ENCODE data around the gene ZBED4.

Gene ZBED4

DNA sequence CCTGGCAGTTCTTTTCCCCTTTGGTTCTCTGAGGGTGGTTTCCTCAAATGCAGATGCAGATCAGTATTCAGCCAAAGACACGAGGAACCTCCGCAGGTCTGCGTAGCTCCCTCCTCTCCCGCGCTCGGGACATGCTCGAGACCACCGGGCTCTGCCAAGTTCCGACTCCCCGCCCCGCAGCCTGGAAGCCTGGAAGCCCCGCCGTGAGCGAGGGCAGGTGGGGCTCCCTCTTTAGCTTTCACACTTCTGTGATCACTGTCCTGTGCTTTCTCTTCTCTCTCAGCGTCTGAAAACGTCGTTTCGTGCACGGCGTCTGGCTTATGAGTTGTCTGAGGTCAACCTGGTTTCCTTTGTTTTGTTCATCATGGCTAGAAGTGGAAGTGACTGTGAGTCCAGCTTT, 26.6 kb downstream of the ZBED4 start:
- DNase-seq (ENCODE audit: low spot score): no peak

DNA sequence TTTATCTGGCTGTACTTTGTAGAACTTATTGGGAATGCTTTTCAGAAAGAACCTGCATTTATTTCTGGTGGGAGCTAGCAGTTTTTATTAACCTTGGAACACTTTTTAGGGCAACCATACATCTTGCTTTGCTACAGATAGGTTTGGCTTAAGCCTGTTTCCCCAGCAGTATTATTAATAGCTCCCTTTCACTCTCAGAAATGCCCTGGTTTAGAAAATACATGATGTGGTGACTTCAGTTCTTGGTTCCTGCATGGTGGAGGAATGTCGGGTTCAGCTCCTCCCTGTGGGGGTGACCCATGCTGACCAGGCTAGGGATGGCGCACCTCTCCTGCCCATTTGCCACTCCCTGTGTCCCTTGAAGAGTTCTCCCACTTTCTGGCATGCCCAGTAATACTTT, 28.2 kb downstream of the ZBED4 start:
- DNase-seq (ENCODE audit: low spot score): no peak

DNA sequence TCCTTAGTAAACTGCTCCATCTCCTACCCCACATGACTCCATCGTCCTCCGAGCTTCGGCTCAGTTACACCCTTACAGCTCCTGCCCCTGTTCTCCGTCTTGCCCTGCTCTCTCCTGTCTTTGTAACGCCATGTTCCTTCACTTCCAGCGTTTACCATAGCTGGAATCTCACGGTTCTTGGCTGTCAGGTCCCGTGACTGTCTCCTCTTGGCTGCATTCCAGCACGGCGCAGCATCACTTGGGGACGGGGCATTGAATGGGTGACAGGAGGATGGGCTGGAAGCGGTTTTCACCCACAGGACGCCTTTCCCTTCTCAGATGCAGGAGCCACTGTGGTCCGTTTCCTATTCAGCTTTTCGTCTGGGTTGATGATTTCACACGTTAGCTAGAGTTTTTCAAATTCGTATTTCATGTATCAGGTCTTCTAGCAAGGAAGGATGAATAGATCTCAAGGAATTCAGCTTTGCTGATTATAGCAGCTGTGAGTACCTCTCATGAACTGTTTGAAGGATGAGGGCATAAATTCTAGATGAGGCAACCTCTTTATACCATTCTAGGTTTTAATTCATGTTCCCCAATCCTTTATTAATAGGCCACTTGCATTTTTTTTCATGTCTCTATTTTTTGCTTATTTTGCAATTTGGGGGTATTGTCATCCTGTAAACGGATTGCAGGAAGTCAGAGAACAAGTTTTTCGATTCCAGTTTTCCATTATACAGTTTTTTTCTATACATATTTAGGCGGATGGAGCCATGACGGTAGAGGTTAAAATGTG, 29.1 kb downstream of the ZBED4 start:
- no peak for DNase-seq (ENCODE audit: low spot score)

DNA sequence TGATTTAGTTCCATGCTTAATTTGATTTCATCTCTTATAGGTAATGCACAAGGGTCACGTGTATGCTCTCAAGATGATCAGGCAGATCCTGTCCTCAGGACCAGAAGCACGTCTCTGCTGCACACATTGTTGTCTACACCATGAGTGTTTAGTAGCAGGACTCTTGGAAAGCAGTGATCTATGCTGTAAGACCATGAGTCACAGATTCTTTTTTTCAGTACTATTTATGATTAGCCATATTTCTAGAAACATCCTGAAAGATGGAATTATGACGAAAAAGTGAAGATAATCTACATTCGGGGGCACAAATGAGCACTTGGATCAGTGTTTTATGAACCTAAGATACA, 29.6 kb downstream of the ZBED4 start:
- DNase-seq (ENCODE audit: low spot score): no peak

DNA sequence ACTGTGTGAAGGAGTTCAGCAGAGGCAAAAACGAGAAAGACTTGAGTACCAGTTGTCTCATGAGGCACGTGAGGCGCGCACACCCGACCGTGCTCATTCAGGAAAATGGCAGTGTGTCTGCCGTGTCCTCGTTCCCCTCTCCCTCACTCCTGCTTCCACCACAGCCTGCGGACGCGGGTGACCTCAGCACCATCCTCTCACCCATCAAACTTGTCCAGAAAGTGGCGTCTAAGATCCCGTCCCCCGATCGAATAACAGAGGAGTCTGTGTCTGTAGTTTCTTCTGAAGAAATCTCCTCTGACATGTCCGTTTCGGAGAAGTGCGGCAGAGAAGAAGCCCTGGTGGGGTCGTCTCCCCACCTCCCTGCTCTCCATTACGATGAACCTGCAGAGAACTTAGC, 30.4 kb downstream of the ZBED4 start:
- no peak for DNase-seq (ENCODE audit: low spot score)

DNA sequence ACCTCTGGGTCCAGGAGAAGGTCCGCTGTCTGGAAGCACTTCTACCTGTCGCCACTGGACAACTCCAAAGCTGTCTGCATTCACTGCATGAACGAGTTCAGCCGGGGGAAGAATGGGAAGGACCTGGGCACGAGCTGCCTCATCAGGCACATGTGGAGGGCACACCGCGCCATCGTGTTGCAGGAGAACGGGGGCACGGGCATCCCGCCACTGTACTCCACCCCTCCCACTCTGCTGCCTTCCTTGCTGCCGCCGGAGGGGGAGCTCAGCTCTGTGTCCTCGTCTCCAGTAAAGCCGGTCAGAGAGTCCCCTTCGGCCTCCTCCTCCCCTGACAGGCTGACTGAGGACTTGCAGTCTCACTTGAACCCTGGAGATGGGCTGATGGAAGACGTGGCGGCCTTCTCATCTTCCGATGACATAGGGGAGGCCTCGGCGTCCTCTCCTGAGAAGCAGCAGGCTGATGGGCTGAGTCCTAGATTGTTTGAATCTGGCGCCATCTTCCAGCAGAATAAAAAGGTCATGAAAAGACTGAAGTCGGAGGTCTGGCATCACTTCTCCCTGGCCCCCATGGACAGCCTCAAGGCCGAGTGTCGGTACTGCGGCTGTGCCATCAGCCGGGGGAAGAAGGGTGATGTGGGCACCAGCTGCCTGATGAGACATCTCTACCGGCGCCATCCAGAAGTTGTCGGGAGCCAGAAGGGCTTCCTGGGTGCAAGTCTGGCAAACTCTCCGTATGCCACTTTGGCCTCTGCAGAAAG, 31.0 kb downstream of the ZBED4 start:
- DNase-seq (ENCODE audit: low spot score): no peak

DNA sequence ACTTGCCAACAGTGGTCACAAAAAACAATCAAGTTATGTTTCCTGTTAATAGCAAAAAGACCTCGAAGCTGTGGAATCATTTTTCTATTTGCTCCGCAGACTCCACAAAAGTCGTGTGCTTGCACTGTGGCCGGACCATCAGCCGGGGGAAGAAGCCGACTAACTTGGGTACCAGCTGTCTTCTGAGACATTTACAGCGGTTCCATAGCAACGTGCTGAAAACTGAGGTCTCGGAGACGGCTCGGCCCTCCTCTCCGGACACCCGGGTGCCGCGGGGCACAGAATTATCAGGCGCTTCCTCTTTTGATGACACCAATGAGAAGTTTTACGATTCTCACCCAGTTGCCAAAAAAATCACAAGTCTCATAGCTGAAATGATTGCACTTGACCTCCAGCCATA, 31.6 kb downstream of the ZBED4 start:
- no peak for DNase-seq (ENCODE audit: low spot score)

DNA sequence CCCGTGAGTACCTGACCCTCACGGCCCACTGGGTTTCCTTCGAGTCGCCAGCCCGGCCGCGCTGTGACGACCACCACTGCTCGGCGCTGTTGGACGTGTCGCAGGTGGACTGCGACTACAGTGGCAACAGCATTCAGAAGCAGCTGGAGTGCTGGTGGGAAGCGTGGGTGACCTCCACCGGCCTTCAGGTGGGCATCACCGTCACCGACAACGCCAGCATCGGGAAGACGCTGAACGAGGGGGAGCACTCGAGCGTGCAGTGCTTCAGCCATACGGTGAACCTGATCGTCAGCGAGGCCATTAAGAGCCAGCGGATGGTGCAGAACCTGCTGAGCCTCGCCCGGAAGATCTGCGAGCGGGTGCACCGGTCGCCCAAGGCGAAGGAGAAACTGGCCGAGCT, 32.2 kb downstream of the ZBED4 start:
- DNase-seq (ENCODE audit: low spot score): no peak

DNA sequence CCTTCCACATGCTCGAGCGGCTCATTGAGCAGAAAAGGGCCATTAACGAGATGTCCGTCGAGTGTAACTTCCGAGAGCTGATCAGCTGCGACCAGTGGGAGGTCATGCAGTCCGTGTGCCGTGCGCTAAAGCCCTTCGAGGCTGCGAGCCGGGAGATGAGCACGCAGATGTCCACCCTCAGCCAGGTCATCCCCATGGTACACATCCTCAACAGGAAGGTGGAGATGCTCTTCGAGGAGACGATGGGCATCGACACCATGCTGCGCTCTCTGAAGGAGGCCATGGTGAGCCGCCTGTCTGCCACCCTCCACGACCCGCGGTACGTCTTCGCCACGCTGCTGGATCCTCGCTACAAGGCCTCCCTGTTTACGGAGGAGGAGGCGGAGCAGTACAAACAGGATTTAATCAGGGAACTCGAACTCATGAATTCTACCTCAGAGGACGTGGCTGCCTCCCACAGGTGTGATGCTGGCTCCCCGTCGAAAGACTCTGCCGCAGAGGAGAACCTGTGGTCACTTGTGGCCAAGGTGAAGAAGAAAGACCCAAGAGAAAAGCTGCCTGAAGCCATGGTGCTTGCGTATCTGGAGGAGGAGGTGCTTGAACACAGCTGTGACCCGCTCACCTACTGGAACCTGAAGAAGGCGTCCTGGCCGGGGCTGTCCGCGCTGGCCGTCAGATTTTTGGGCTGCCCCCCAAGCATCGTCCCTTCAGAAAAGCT, 32.9 kb downstream of the ZBED4 start:
- DNase-seq (ENCODE audit: low spot score): no peak

DNA sequence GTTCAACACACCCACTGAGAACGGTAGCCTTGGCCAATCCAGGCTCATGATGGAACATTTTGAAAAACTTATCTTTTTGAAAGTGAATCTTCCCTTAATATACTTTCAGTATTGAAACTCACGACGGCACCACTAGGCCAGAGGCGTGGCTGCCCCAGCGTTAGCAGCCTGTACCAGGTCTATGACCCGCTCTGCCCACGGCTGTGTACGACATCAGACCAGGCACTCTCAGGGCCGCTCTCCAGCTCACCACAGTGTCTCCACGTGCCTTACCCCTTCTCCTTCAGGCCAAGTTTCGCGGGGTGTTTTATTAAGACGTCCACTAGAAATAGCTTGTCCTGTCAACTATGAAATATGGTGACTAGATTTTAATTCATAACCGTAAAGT, 33.4 kb downstream of the ZBED4 start:
- DNase-seq (ENCODE audit: low spot score): no peak

DNA sequence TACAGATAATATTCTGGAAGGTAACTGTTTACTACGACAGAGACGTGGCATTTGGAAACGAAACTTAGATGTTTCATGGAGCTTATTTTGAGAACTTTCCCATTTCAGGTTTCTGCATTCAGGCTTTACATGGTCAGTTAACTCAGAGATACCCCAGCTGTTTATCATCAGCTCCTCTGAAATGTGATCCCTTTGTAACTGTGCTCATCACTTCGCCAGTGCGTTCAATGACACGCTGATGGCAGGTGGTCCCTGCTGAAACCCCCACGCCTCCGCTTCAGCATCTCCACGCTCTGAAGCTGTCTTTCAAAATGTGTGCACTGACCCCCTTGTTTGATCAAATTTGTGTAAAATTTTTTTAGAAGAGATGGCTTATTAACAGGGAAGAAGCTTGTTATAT, 34.1 kb downstream of the ZBED4 start:
- DNase-seq (ENCODE audit: low spot score): no peak

DNA sequence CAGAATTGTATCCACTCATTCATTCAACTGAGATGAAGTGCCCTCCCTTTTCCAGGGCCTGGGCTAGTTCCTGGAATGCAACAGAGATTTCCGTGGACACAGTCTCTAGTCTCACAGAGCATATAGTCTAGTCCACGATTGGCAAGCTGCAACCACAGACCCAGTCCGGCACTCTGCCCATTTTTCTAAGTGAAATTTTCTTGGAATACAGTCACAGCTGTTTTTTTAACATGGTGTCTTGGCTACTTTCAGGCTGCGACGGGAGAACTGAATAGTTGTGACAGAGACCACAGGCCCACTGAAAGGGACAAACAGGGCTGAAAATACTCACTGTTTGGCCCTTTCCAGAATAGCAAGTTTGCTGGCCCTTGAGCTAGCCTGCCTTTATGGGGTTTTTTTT, 35.4 kb downstream of the ZBED4 start:
- DNase-seq (ENCODE audit: low spot score): no peak

DNA sequence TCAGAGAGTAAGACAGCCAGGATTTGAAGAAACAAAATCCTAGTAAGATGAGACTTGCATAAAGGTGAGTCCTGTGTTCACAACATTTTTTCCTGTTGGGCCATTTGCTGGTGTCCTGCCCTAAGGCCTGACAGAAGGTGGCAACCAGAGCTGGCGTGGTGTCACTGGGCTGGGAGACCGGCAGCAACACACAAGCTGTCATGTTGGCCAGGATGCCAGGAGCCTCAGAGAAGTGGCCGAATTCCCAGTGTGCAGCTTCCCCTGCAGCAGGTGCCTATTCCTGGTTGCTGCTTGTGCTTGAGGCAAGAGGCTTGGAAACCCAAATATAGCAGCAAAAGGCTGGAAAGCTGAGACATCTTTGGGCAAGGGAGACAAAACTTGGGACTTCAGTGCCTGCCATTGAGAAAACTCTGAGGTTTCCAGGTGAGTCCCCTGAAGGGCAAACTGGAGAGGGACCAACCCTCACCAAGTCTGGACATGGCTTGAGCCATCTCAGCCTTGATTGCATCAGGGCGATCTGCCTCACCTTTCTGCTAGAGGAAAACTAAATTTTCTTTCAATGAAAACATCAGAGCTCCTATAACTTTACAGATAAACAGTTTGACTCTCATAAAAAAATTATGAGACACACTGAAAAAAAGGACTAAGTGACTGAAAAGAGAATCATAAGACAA, 38.7 kb downstream of the ZBED4 start:
- no peak for DNase-seq (ENCODE audit: low spot score)

DNA sequence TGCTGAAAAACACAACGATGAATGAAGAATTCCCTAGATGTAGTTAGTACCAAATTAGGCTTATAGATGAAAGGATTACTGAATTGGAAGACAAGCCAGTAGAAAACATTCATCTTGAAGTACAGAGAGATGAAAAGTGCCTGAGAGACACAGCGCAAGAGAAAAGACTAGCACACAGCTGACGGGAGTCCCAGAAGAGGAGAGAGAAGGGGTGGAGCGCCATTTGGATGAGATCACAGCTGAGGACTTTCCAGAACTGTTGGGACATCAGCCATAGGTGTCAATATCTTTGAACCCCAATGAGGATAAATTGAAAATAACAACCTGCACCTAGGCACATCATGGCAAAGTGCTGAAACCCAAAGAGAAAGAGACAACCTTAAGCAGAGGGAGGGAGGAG, 39.4 kb downstream of the ZBED4 start:
- DNase-seq (ENCODE audit: low spot score): no peak

DNA sequence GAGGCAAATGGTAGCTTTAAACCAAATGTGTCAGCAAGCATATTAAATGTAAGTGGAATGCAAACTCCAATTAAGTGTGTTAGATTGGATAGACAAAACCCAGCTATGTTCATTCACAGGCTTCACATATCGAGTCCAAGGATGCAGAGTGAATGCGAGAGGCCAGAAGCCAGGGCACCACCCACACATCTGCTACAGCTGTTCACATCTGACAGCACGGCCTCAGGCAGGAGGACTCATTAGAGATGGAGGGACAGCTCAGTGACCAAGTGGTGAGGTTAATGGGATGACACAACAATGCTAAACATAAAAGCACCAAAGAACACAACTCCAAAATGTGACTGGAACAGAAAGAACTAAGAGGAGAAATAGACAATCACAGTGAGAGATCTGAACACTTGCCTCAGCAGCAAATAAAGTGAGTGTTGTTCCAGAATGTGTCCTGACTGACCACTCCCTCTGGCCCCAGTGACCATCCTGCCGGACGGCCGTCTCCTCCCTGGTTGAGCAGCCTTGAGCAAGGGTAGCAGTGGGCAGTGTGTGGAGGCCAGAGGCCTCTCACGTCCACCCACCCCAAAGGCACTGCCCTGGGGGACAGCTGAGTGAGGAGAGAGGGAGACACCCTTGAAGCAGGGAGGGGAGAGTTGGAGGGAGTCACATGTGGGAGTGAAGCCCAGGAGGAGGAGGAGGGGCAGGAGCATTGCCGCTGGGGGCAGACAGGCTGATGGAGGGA, 40.8 kb downstream of the ZBED4 start:
- DNase-seq (ENCODE audit: low spot score): no peak

DNA sequence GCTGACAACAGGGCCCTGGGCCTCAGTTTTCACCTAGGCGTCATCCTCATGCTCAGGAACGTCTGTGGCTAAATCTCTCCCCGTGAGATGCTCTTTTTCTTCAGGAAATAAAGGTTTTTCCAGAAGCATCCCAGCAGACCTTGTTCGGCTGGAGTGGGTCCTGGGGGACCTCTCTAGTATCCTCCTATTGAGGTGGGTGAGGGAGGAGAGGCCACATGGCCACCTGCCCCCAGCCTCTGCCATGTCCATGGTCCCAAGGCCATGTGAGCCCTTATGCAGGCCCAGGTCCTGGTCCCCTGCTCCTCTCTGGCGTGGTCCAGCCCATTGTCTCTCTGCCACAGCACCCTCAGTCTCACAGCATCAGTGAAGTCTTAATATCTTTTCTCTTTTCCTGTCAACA, 42.6 kb downstream of the ZBED4 start:
- no peak for DNase-seq (ENCODE audit: low spot score)

DNA sequence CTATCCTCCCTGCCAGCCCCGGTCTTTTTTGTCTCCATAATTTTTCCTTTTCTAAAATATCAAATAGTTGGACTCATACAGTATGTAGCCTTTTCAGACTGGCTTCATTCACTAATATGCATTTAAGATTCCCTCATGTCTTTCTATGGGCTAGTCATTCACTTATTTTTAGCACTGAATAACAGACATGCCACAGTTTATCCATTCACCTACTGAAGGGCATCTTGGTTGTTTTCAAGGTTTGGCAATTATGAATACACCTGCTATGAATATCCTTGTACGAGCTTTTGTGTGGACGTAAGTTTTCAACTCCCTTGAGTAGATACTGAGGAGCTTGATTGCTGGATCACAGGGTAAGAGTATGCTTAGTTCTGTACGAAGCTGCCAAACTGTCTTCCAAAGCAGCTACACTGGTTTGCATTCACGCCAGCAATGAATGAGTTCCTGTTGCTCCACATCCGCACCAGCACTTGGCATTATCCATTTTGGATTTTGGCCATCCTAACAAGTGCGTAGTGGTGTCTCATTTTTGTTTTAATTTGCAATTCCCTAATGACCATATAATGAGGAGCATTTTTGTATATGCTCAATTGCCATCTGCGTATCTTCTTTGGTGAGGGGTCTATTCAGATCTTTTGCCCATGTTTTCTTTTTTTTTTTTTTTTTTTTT, 43.5 kb downstream of the ZBED4 start:
- no peak for DNase-seq (ENCODE audit: low spot score)

DNA sequence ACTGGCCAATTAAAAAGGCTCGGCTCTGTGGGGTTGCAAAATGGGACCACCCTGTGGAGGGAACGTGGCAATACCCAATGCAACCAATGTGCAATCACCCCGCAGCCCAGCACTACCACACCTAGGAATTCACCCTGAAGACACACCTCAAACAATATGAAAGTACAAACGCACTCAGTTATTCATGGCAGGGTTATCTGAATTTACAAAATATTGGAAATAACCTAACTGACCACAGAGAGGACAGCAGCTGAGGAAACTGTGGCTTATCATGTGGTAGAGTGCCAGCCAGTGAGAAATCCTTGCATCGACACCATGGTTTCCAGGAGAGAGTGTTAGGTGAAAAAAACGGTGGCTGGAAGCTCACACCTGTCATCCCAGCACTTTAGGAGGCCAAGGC, 45.9 kb downstream of the ZBED4 start:
- no peak for DNase-seq (ENCODE audit: low spot score)

DNA sequence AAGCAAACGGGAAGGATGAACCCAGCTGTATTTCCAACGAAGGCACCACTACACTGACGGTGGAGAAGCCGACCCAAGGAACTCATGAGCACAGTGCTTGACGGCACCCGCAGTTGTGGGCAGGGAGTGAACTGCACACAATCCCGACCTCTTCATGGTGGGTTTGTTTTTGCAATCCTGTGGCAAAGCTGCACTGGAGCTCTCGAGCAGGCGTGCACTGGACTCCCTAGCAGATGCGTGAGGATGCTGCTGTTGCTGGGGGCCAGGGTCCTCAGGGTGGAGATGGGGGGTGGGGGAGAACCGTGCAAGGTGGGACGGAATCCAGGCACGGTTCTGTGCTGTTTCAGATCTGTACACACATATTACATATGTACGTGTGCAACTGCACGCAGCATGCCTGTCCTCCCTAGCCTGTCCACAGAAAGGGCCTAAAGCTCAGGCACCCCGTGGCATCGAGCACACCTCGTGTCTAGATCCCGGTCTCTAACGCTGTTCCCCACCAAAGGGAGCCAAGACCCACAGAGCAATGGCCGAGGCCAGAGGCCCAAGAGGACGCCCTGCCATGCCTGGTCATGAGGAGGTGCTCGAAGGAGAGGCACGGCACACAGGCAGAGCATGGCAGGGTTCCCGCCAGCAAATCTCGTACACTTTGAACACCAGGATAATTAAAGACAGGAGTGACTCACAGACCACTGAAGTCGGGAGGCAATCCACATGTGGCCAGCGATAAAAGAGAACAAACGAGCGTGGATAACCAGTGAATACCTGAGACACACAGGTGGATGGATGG, 47.0 kb downstream of the ZBED4 start:
- DNase-seq (ENCODE audit: low spot score): no peak

DNA sequence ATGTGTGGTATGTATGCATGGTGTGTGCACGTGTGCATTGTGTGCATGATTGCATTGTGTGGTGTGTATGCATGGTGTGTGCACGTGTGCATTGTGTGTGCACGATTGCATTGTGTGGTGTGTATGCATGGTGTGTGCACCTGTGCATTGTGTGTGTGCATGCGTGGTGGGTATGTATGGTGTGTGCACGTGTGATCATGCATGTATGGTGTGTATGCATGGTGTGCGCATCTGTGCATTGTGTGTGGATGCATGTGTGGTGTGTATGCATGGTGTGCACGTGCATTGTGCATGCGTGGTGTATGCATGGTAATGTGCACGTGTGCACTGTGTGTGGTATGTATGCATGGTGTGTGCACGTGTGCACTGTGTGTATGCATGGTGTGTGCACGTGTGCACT, 47.8 kb downstream of the ZBED4 start:
- DNase-seq (ENCODE audit: low spot score): no peak

Data from SK-N-DZ (cell line).